H1 (cell line): ENCODE data around the gene ANO9. TPM values are rescaled to one million over a fixed set of nuclear protein-coding genes. Genes with fewer than 3 reads are reported as not detected.

Source experiments
- CTCF ChIA-PET: fragments of 300-600 bp; sonication (Branson Sonifier 250); formaldehyde crosslinking; loops from one replicate; lab custom pipeline; 2021; ENCODE audit not compliant: partially characterized antibody; lab: Charles Lee
- POLR2A ChIA-PET: fragments of 300-600 bp; sonication (Branson Sonifier 250); formaldehyde crosslinking; loops from one replicate; lab custom pipeline; 2021; ENCODE audit warnings: inconsistent platforms; ENCODE audit not compliant: partially characterized antibody; lab: Charles Lee
- DNase-seq, 2 experiments: peaks; one replicate each; pipeline versions ENCODE4 v3.0.0 to v3.0.0-alpha.2; 2010 to 2022; ENCODE audit warnings: low spot score in 2 of 2, low read depth in 1 of 2, mixed read lengths in 1 of 2
- FAIRE-seq: peaks from 2 replicates; lab custom pipeline; 2011; peaks lifted over from hg19 to GRCh38; lab: Jason Lieb, UNC
- H2AFZ ChIP-seq: 2 replicates; pipeline ENCODE4 v1.8.1; 2012; ENCODE audit warnings: low read length, inconsistent platforms
- H2AK5ac ChIP-seq: 2 replicates; pipeline ENCODE4 v1.6.1; 2013; ENCODE audit warnings: low read depth, low read length
- H2BK120ac ChIP-seq: replicated peaks from 2 replicates; pipeline ENCODE3; 2013; ENCODE audit warnings: low read depth, low read length, inconsistent platforms
- H2BK12ac ChIP-seq: 2 replicates; pipeline ENCODE4 v1.6.1; 2013; ENCODE audit warnings: low read depth, low read length
- H2BK15ac ChIP-seq: 2 replicates; pipeline ENCODE4 v1.6.1; 2013; ENCODE audit warnings: low read length
- H2BK20ac ChIP-seq: 2 replicates; pipeline ENCODE4 v1.6.1; 2013; ENCODE audit warnings: low read length
- H2BK5ac ChIP-seq: 2 replicates; pipeline ENCODE4 v1.6.1; 2013; ENCODE audit warnings: low read depth, low read length
- H3K14ac ChIP-seq: 2 replicates; pipeline ENCODE4 v1.6.1; 2013; ENCODE audit warnings: inconsistent platforms; ENCODE audit not compliant: insufficient read length
- H3K18ac ChIP-seq: 2 replicates; pipeline ENCODE4 v1.6.1; 2013; ENCODE audit warnings: low read length; ENCODE audit errors: extremely low read depth
- H3K23ac ChIP-seq: 2 replicates; pipeline ENCODE4 v1.6.1; 2013; ENCODE audit warnings: inconsistent platforms; ENCODE audit not compliant: insufficient read length
- H3K23me2 ChIP-seq: 2 replicates; pipeline ENCODE4 v1.6.1; 2013; ENCODE audit warnings: low read depth, low read length
- H3K27ac ChIP-seq: 2 replicates; pipeline ENCODE4 v1.6.1; 2011; ENCODE audit warnings: low read depth, low read length, inconsistent platforms
- H3K27me3 ChIP-seq, 4 experiments: replicated peaks in 1 of 4; 1 replicate in 1 of 4; 2 replicates in 3 of 4; pipeline versions ENCODE4 v1.6.1 to v1.8.1; 2011 to 2013; ENCODE audit warnings: low read length in 3 of 4, mild to moderate bottlenecking in 3 of 4, inconsistent platforms in 2 of 4, mixed read lengths in 2 of 4, moderate library complexity in 1 of 4; ENCODE audit not compliant: control insufficient read depth in 3 of 4, insufficient read depth in 3 of 4; ENCODE audit errors: extremely low read depth in 1 of 4
- H3K36me3 ChIP-seq, 4 experiments: 2 replicates each; pipeline versions ENCODE4 v1.6.1 to v1.8.1; 2011 to 2013; ENCODE audit warnings: mild to moderate bottlenecking in 4 of 4, low read length in 3 of 4, moderate library complexity in 2 of 4, control low read depth in 1 of 4, inconsistent platforms in 1 of 4; ENCODE audit not compliant: insufficient read depth in 4 of 4, control insufficient read depth in 2 of 4
- H3K4ac ChIP-seq: replicated peaks from 2 replicates; pipeline ENCODE3; 2013; ENCODE audit warnings: low read length, low read depth, mixed read lengths, inconsistent platforms; ENCODE audit not compliant: insufficient read length
- H3K4me1 ChIP-seq, 4 experiments: replicated peaks in 1 of 4; 1 replicate in 1 of 4; 2 replicates in 3 of 4; pipeline versions ENCODE4 v1.6.1 to v1.8.1; 2011 to 2013; ENCODE audit warnings: low read length in 3 of 4, inconsistent platforms in 2 of 4, mixed read lengths in 1 of 4; ENCODE audit not compliant: insufficient read depth in 4 of 4, control insufficient read depth in 3 of 4
- H3K4me2 ChIP-seq, 2 experiments: 2 replicates each; pipeline versions ENCODE4 v1.6.1 to v1.8.1; 2011 to 2013; ENCODE audit warnings: low read depth in 2 of 2, low read length in 2 of 2, control low read depth in 1 of 2, inconsistent platforms in 1 of 2, mild to moderate bottlenecking in 1 of 2; ENCODE audit not compliant: insufficient read depth in 1 of 2
- H3K4me3 ChIP-seq, 4 experiments: fragments of 200-600, 300-600 bp in 1 of 4; sonication (generic), shearing (Covaris generic), sonication (Bioruptor Twin) in 1 of 4; 2 replicates each; pipeline versions ENCODE4 v1.5.1 to v1.8.1; 2011 to 2016; ENCODE audit warnings: low read length in 4 of 4, low read depth in 3 of 4, control low read depth in 2 of 4, inconsistent platforms in 2 of 4, mild to moderate bottlenecking in 2 of 4, mixed read lengths in 1 of 4, moderate library complexity in 1 of 4; ENCODE audit not compliant: insufficient read depth in 2 of 4; ENCODE audit errors: extremely low read depth in 1 of 4
- H3K56ac ChIP-seq: replicated peaks from 2 replicates; pipeline ENCODE3; 2013; ENCODE audit warnings: low read depth, mild to moderate bottlenecking, mixed read lengths, low read length, inconsistent platforms; ENCODE audit not compliant: insufficient read length
- H3K79me1 ChIP-seq: 2 replicates; pipeline ENCODE4 v1.6.1; 2013; ENCODE audit warnings: low read depth, low read length, control low read depth
- H3K79me2 ChIP-seq, 2 experiments: 2 replicates each; pipeline versions ENCODE4 v1.6.1 to v1.8.1; 2012 to 2013; ENCODE audit warnings: low read length in 2 of 2, mild to moderate bottlenecking in 2 of 2, inconsistent platforms in 1 of 2; ENCODE audit not compliant: insufficient read depth in 2 of 2, control insufficient read depth in 1 of 2
- H3K9ac ChIP-seq, 4 experiments: replicated peaks in 1 of 4; 1 replicate in 1 of 4; 2 replicates in 3 of 4; pipeline versions ENCODE4 v1.6.1 to v1.8.1; 2011 to 2013; ENCODE audit warnings: low read depth in 3 of 4, low read length in 3 of 4, control low read depth in 2 of 4, mild to moderate bottlenecking in 2 of 4, moderate library complexity in 2 of 4, inconsistent platforms in 1 of 4; ENCODE audit errors: extremely low read depth in 1 of 4
- H3K9me3 ChIP-seq, 2 experiments: 2 replicates each; pipeline versions ENCODE4 v1.6.1 to v1.8.1; 2012 to 2013; ENCODE audit warnings: mild to moderate bottlenecking in 2 of 2, moderate library complexity in 2 of 2, control low read depth in 1 of 2, inconsistent platforms in 1 of 2, low read depth in 1 of 2, low read length in 1 of 2, mixed read lengths in 1 of 2; ENCODE audit not compliant: insufficient read depth in 2 of 2
- H4K20me1 ChIP-seq, 2 experiments: replicated peaks in 1 of 2; 2 replicates each; pipeline versions ENCODE3 to v1.8.1; 2011 to 2013; ENCODE audit warnings: inconsistent platforms in 2 of 2, low read length in 2 of 2, mild to moderate bottlenecking in 1 of 2; ENCODE audit not compliant: insufficient read depth in 2 of 2, control insufficient read depth in 1 of 2
- H4K5ac ChIP-seq: 2 replicates; pipeline ENCODE4 v1.6.1; 2013; ENCODE audit warnings: low read length, low read depth, mixed read lengths, inconsistent platforms; ENCODE audit not compliant: insufficient read length
- H4K8ac ChIP-seq: 2 replicates; pipeline ENCODE4 v1.8.0; 2013; ENCODE audit warnings: mild to moderate bottlenecking, moderate library complexity, low read length, inconsistent platforms; ENCODE audit not compliant: insufficient read depth; ENCODE audit errors: extremely low read depth
- H4K91ac ChIP-seq: replicated peaks from 2 replicates; pipeline ENCODE3; 2013; ENCODE audit warnings: low read length, mixed read lengths, inconsistent platforms; ENCODE audit not compliant: insufficient read length
- ATF3 ChIP-seq: IDR thresholded peaks from 2 replicates; pipeline ENCODE4 v1.6.1; 2011; ENCODE audit warnings: low read depth, mild to moderate bottlenecking, low read length; ENCODE audit not compliant: insufficient read depth
- BACH1 ChIP-seq: IDR thresholded peaks from 2 replicates; pipeline ENCODE4 v1.6.1; 2012; ENCODE audit warnings: low read length, improper control_type of control experiment
- BRCA1 ChIP-seq: IDR thresholded peaks from 2 replicates; pipeline ENCODE4 v1.6.1; 2012; ENCODE audit warnings: low read depth, low read length, improper control_type of control experiment
- CHD2 ChIP-seq: IDR thresholded peaks from 2 replicates; pipeline ENCODE4 v1.6.1; 2012; ENCODE audit warnings: low read length, improper control_type of control experiment
- GABPA ChIP-seq: IDR thresholded peaks from 2 replicates; pipeline ENCODE4 v1.6.1; 2011; ENCODE audit warnings: mild to moderate bottlenecking, low read length, moderate library complexity, borderline replicate concordance; ENCODE audit not compliant: insufficient read depth
- JUN ChIP-seq: IDR thresholded peaks from 2 replicates; pipeline ENCODE4 v1.6.1; 2011; ENCODE audit warnings: low read depth, mild to moderate bottlenecking, improper control_type of control experiment, low read length
- MAFK ChIP-seq: IDR thresholded peaks from 2 replicates; pipeline ENCODE4 v1.6.1; 2012; ENCODE audit warnings: low read depth, mild to moderate bottlenecking, improper control_type of control experiment, low read length
- PHF8 ChIP-seq: fragments of 200-600 bp; sonication (generic); conservative IDR thresholded peaks from 2 replicates; pipeline ENCODE4 v1.7.1; 2012; ENCODE audit warnings: low read depth, mild to moderate bottlenecking, inconsistent platforms, low read length, moderate library complexity
- RAD21 ChIP-seq, 2 experiments: IDR thresholded peaks in 1 of 2; conservative IDR thresholded peaks in 1 of 2; 2 replicates each; pipeline ENCODE4 v1.6.1; 2011; ENCODE audit warnings: low read depth in 2 of 2, low read length in 2 of 2, improper control_type of control experiment in 1 of 2, inconsistent platforms in 1 of 2, mild to moderate bottlenecking in 1 of 2, moderate library complexity in 1 of 2
- SAP30 ChIP-seq: fragments of 300-600 bp; sonication (generic); IDR thresholded peaks from 2 replicates; pipeline ENCODE4 v1.7.1; 2012; ENCODE audit warnings: low read length, moderate library complexity, mild to moderate bottlenecking, inconsistent platforms; ENCODE audit not compliant: insufficient read depth, insufficient replicate concordance
- SIX5 ChIP-seq: IDR thresholded peaks from 2 replicates; pipeline ENCODE4 v1.6.1; 2011; ENCODE audit warnings: mild to moderate bottlenecking, low read depth, low read length
- WGBS, 2 experiments: shearing (Covaris generic) in 1 of 2; methylation state at CpG; one replicate each; pipeline versions ENCODE4 v1.1.6 to v1.1.7; 2013 to 2015; ENCODE audit warnings: low lambda C conversion rate in 2 of 2, mixed read lengths in 2 of 2, inconsistent platforms in 1 of 2, low coverage in 1 of 2, missing lambda C conversion rate in 1 of 2; ENCODE audit not compliant: insufficient replicate concordance in 2 of 2, insufficient coverage in 1 of 2, insufficient read length in 1 of 2; ENCODE audit errors: extremely low coverage in 1 of 2, missing lambda C conversion rate in 1 of 2; 5-methylcytosine and 5-hydroxymethylcytosine counted together
- polyA plus RNA-seq, 7 experiments: library from polyadenylated mRNA; depleted of rRNA in 3 of 7; stranded (reverse) in 5 of 7; unstranded in 2 of 7; fragments of >200 nt in 5 of 7; fragments of 200-250 nt in 2 of 7; gene quantifications; 1 replicate in 5 of 7; 2 replicates in 1 of 7; 4 replicates in 1 of 7; pipeline versions ENCODE4 v1.2.1 to v1.2.3, GENCODE V29; 2011 to 2013; ENCODE audit warnings: missing spikeins in 2 of 7, mixed read lengths in 2 of 7
- total RNA-seq: library from RNA; stranded (reverse); fragmentation: NEBNext Ultra II Directional; extraction: Animal tissue kit (Norgen Biotek cat#: 25700); gene quantifications from 2 replicates; pipeline ENCODE4 v1.2.1, GENCODE V29; 2021

ANO9 gene
- total and polyA plus RNA-seq, 2 of the 8 experiments (the other 6 are each of a cell fraction or from before 2014, with no cell fraction given): 20.0 to 20.7 TPM

GRCh38 chr11:452916-453527, 11.2 kb upstream of the ANO9 start:
- no peak overlapping the region for H2BK12ac ChIP-seq
- peaks cover 2 to 11% (median 3%) of the 10 kb centered on the region in 4 experiments; a peak in 3 of 8 replicates for H3K36me3 ChIP-seq
- ChIA-PET POLR2A (interaction anchor here (0.5 to 4.0 kb wide), 6 partner anchors 9 to 40 kb away, joined by 3 to 19 read pairs (median 4); no protein-coding TSS in a partner anchor), CTCF (interaction anchor here (0.7 to 1.3 kb wide), 4 partner anchors 48 to 89 kb away, joined by 3 to 5 read pairs (median 3); no protein-coding TSS in a partner anchor)
- H3K4ac ChIP-seq: no peak overlapping the region
- H3K27ac ChIP-seq: no peak overlapping the region
- no peak overlapping the region for H3K18ac ChIP-seq
- H2BK15ac ChIP-seq: no peak overlapping the region
- peaks cover 15 to 23% of the 10 kb centered on the region in 2 experiments for H4K20me1 ChIP-seq
- H3K4me1 ChIP-seq: peaks cover 3 to 24% (median 11%) of the 10 kb centered on the region in 4 experiments
- no peak overlapping the region for H4K8ac ChIP-seq
- H3K14ac ChIP-seq: no peak overlapping the region
- H2AK5ac ChIP-seq: no peak overlapping the region
- no peak overlapping the region for H4K91ac ChIP-seq
- no peaks in the 10 kb centered on the region for H3K27me3 ChIP-seq
- no peak overlapping the region for H3K23ac ChIP-seq
- peaks cover 19 to 68% of the 10 kb centered on the region in 2 experiments for H3K79me2 ChIP-seq
- no peak overlapping the region for H4K5ac ChIP-seq
- H3K4me2 ChIP-seq: no peak overlapping the region
- H2AFZ ChIP-seq: no peak overlapping the region
- WGBS, 2 experiments: 96% methylated on average over 19 of the region's 19 CpGs; no CpG with 5 or more reads in 1 of the 2 experiments
- DNase-seq (no peak), FAIRE-seq (no peak)
- H3K56ac ChIP-seq: no peak overlapping the region
- H3K4me3 ChIP-seq: no peak overlapping the region
- H2BK120ac ChIP-seq: no peak overlapping the region
- H3K9me3 ChIP-seq: no peaks in the 10 kb centered on the region
- H2BK20ac ChIP-seq: no peak overlapping the region
- peaks cover 18% of the 10 kb centered on the region; the same call in 1 of the 2 replicates for H3K79me1 ChIP-seq
- H2BK5ac ChIP-seq: no peak overlapping the region
- peaks cover 2% of the 10 kb centered on the region; the same call in 1 of the 2 replicates for H3K23me2 ChIP-seq
- TF ChIP-seq BACH1 (no peak), GABPA (no peak), CHD2 (no peak), MAFK (no peak), JUN (no peak), PHF8 (no peak), BRCA1 (no peak), SAP30 (no peak), SIX5 (no peak), ATF3 (no peak), RAD21 (IDR thresholded peaks at IDR 0.05 in 1 of 2, conservative IDR thresholded peaks at IDR 0.05 in 1 of 2; ENCODE audit: low read depth in 2 of 2, low read length in 2 of 2) (no peak)
- H3K9ac ChIP-seq: no peak overlapping the region
